Measurements from ENCODE around the gene SNRPF. TPM values are rescaled to one million over a fixed set of nuclear protein-coding genes. Genes with fewer than 3 reads are reported as not detected.

The SNRPF gene
- total RNA-seq, 1 donor from 2014 or later, result 12.6 TPM

GRCh38 chr12:95857156-95857555, 1.6 kb upstream of the SNRPF start:
- ATAC-seq (no peak), DNase-seq (ENCODE audit: low spot score) (no peak)
- intact Hi-C loops (cut with DNase I), result no loop called here

GRCh38 chr12:95857799-95858198, 953 bp upstream of the SNRPF start:
- ATAC-seq (no peak), DNase-seq (ENCODE audit: low spot score) (no peak)
- intact Hi-C loops (cut with DNase I), result no loop called here

GRCh38 chr12:95859344-95859816, 628 bp downstream of the SNRPF start:
- DNase-seq (ENCODE audit: low spot score) (no peak), ATAC-seq (no peak)
- intact Hi-C loops (cut with DNase I), result no loop called here

- intact Hi-C loops (cut with DNase I), result no loop called here
Measured at GRCh38 chr12:95859947-95860850, 1.4 kb downstream of the SNRPF start.

DNA sequence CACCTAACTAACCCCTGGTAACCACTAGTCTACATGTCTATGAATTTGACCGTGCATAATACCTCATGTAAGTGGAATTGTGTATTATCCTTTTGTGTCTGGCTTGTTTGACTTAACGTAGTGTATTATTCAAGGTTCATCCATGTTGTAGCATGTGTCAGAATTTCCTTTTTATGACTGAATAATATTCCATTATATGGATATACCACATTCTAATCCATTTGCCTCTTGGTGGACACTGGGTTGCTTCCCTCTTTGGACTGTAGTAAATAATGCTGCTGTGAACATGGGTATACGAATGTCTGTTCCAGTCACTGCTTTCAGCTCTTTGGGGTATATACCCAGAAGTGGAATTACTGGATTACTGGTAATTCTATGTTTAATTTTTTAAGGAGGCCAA, 3.3 kb downstream of the SNRPF start:
- ATAC-seq (no peak), DNase-seq (ENCODE audit: low spot score) (no peak)
- intact Hi-C loops (cut with DNase I), result no loop called here

More at GRCh38 chr12:95859947-95860850, 1.4 kb downstream of the SNRPF start:
- no peak for DNase-seq (ENCODE audit: low spot score)
- no peak for ATAC-seq

DNA sequence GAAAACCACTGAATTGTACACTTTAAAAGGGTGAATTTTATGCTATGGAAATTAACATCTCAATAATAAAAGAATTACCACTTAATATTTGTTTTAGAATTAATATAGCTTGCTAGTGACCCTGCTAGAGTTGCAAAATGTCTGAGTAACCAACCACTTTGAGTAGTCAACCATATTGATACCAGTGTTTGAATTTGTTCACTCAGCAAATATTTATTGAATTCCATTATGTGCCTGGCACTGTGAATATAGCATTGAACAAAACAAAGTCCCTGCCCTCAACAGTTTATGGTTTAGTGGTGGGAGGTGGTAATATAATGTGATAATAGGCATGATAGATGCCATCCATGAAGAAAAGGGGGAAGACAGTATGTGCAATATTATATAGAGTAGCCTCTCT, 4.6 kb downstream of the SNRPF start:
- intact Hi-C loops (cut with DNase I), result no loop called here
- no peak for ATAC-seq
- DNase-seq (ENCODE audit: low spot score), result no peak

DNA sequence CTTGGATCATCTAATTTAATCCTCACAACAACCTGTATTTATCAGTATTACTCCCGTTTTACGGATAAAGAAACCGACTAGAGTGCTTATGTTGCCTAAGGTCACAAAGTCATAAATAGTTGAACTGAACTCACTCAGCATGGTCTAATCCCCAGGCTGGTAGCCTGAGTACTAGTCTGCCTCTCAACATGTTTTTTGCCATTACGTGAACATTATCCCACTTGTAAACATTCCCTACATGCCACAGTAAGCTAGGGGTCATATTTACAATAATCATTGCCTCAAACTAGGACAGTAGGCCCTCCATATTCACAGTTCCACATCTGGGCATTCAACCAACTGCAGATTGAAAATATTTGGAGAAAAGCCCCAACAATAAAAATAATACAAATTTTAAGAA, 12.1 kb downstream of the SNRPF start:
- ATAC-seq (no peak), DNase-seq (ENCODE audit: low spot score) (no peak)
- intact Hi-C loops (cut with DNase I), result no loop called here

DNA sequence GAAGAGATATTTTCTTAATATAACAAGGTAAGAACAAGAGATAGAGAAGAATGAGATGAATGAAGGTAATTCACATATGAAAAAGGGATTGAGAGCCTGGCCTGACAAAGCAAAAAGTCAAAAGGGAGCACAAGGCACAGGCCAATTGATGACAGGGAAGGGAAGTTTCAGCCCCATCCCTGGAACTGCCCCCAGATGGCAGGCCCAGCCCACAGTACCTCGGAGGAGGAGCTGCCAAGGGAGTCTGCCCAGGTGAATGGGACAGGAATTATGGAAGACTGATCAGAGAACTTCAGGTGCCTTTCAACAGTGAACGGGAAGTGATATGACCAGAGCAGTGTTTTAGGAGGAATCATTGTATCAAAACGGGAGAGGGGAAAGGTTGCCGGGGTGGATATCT, 15.7 kb downstream of the SNRPF start:
- intact Hi-C loops (cut with DNase I), result no loop called here
- no peak for DNase-seq (ENCODE audit: low spot score)

DNA sequence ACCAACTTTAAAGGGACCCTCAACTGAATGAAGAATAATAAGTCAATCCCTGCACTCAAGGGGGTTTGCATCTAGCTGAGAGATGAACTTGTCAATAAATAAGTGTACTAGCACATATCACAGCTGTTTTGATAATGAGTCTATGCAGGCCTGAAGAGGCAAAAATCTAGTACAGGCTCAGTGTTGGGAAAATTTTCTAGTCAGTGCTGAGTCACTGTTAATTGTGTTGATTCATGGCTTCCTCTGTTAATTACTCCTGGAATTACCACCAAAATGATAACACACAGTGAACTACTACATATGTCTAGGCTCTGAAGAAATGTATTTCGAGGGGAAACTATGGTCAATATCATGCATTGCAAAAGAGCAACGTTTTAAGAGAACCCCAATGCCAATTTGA, 18.9 kb downstream of the SNRPF start:
- intact Hi-C loops (cut with DNase I), result no loop called here
- ATAC-seq, result no peak
- DNase-seq (ENCODE audit: low spot score), result no peak

More for the DNA sequence above, 15.7 kb downstream of the SNRPF start:
- no peak for ATAC-seq

- DNase-seq (ENCODE audit: low spot score) (no peak), ATAC-seq (no peak)
- intact Hi-C loops (cut with DNase I), result no loop called here
Measured at GRCh38 chr12:95880895-95881294, 22.1 kb downstream of the SNRPF start.

DNA sequence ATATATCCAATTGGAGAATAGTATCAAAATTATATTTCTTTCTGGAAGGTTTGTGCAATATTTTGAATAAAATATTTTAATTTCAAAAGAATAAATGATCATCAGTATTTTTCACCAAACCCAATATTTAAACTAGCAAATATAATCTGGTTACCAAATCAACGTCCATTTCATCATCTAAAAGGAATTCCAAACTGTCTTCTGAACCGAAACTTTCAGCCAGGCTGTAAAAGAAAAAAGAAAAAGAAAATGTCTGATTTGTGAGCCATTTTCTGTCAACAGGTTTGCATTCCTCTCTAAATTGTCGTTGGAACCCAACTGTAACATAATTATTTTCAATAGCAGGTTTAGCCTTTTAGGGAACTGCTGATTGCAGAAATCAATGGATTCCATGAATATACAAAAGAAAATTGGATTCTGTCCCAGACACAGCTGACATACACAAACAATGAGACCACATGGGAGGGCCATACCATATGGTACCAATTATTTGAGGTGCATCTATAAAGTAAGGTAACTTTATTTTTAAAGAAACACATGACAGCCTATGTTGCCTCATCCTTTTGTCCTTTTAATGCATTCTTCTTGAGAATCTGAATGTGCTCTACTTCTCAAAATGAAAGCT, 22.7 kb downstream of the SNRPF start:
- ATAC-seq (no peak), DNase-seq (ENCODE audit: low spot score) (no peak)
- intact Hi-C loops (cut with DNase I), result no loop called here

GRCh38 chr12:95882080-95882479, 23.3 kb downstream of the SNRPF start:
- intact Hi-C loops (cut with DNase I), result no loop called here
- DNase-seq (ENCODE audit: low spot score) (no peak), ATAC-seq (no peak)

- DNase-seq (ENCODE audit: low spot score) (no peak), ATAC-seq (no peak)
- intact Hi-C loops (cut with DNase I), result no loop called here
Measured at GRCh38 chr12:95882873-95883272, 24.1 kb downstream of the SNRPF start.

DNA sequence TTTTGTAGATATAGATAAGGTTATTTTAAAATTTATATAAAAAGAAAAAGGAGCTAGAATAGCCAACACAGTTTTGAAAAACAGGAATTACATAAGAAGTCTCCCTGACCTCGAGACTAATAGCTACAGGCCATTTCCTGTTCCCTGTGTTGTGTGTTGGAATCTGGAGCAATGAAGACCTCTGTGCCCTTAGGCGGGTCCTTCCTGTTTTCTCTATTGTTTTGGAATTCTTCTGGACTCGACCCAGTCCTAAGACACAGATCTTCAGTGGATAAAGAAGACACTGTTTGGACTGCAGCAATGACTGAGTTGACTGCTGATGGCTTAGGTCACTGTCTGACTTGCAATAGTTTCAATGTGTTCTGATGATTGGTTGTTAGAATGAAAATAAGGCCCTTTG, 26.2 kb downstream of the SNRPF start:
- no peak for DNase-seq (ENCODE audit: low spot score)
- intact Hi-C loops (cut with DNase I), result no loop called here
- ATAC-seq, result no peak

GRCh38 chr12:95887311-95887710, 28.6 kb downstream of the SNRPF start:
- no peak for ATAC-seq
- intact Hi-C loops (cut with DNase I), result no loop called here
- DNase-seq (ENCODE audit: low spot score), result no peak

- intact Hi-C loops (cut with DNase I), result no loop called here
- ATAC-seq, result no peak
- no peak for DNase-seq (ENCODE audit: low spot score)
Measured at GRCh38 chr12:95890958-95891357, 32.2 kb downstream of the SNRPF start.

DNA sequence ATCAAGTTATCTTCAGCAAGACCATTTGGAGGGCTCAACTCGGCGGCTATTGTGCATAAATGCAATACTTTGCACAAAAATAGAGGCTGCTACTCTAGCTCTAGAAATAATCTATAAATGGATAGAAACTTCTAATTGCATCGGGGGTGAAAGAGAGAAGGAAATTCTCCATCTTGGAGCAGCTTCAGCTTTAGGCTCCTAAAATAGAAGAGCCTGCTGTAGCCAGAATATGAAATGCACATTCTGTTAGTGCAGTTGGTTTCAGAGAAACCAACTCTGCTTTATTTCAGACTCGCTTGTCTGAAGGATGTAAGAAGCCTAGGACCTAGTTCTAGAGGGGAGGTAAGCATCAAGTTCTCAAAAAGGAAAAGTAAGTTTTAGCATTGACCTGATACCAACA, 38.1 kb downstream of the SNRPF start:
- no peak for DNase-seq (ENCODE audit: low spot score)
- intact Hi-C loops (cut with DNase I), result no loop called here
- ATAC-seq, result no peak

- intact Hi-C loops (cut with DNase I), result no loop called here
- no peak for DNase-seq (ENCODE audit: low spot score)
- no peak for ATAC-seq
Measured at GRCh38 chr12:95898081-95898480, 39.3 kb downstream of the SNRPF start.

- intact Hi-C loops (cut with DNase I), result no loop called here
- ATAC-seq (no peak), DNase-seq (ENCODE audit: low spot score) (no peak)
Measured at GRCh38 chr12:95908573-95908972, 49.8 kb downstream of the SNRPF start.

- DNase-seq (ENCODE audit: low spot score) (no peak), ATAC-seq (no peak)
- intact Hi-C loops (cut with DNase I), result no loop called here
Measured at GRCh38 chr12:95909871-95910270, 51.1 kb downstream of the SNRPF start.

Data from sciatic nerve (tissue), 2 donors.